CD14-positive monocyte (primary cell): ENCODE results near the gene KIAA1549. TPM values are rescaled to one million over a fixed set of nuclear protein-coding genes. Genes with fewer than 3 reads are reported as not detected.

Source experiments
- DNase-seq, 3 donors: peaks; one replicate each; pipeline ENCODE4 v3.0.0-alpha.2; 2011 to 2022
- H2AFZ ChIP-seq: 2 replicates; pipeline ENCODE4 v1.6.0; 2012; ENCODE audit warnings: mild to moderate bottlenecking, low read depth, low read length, inconsistent platforms; ENCODE audit not compliant: insufficient read depth, poor library complexity, severe bottlenecking
- H3K27ac ChIP-seq, 2 donors: 1 replicate in 1 of 2; 2 replicates in 1 of 2; pipeline ENCODE4 v1.5.1; 2012 to 2013; ENCODE audit warnings: low read length in 2 of 2, control low read depth in 1 of 2, inconsistent platforms in 1 of 2, low read depth in 1 of 2, mild to moderate bottlenecking in 1 of 2
- H3K27me3 ChIP-seq, 2 donors: one replicate each; pipeline versions ENCODE4 v1.6.0 to v1.6.1; 2011 to 2013; ENCODE audit warnings: low read length in 2 of 2; ENCODE audit not compliant: control insufficient read depth in 2 of 2, insufficient read depth in 2 of 2
- H3K36me3 ChIP-seq, 2 donors: replicated peaks in 1 of 2; 1 replicate in 1 of 2; 2 replicates in 1 of 2; pipeline versions ENCODE4 v1.5.1 to v1.6.1; 2012 to 2013; ENCODE audit warnings: low read length in 2 of 2, control low read depth in 1 of 2, inconsistent platforms in 1 of 2, mild to moderate bottlenecking in 1 of 2; ENCODE audit not compliant: insufficient read depth in 2 of 2, control insufficient read depth in 1 of 2
- H3K4me1 ChIP-seq, 2 donors: 1 replicate in 1 of 2; 2 replicates in 1 of 2; pipeline versions ENCODE4 v1.5.1 to v1.6.1; 2012 to 2013; ENCODE audit warnings: low read length in 2 of 2, control low read depth in 1 of 2, inconsistent platforms in 1 of 2, mild to moderate bottlenecking in 1 of 2, moderate library complexity in 1 of 2; ENCODE audit not compliant: insufficient read depth in 2 of 2, control insufficient read depth in 1 of 2
- H3K4me2 ChIP-seq: replicated peaks from 2 replicates; pipeline ENCODE3; 2012; ENCODE audit warnings: low read length, moderate library complexity, mild to moderate bottlenecking; ENCODE audit not compliant: poor library complexity, severe bottlenecking; ENCODE audit errors: extremely low read depth
- H3K4me3 ChIP-seq, 3 experiments: fragments of 200-600 bp in 1 of 3; sonication (generic) in 1 of 3; replicated peaks in 1 of 3; 1 replicate in 2 of 3; 2 replicates in 1 of 3; pipeline ENCODE4 v1.5.1; 2011 to 2013; ENCODE audit warnings: low read length in 3 of 3, mild to moderate bottlenecking in 3 of 3, control low read depth in 2 of 3, low read depth in 2 of 3, inconsistent platforms in 1 of 3, moderate library complexity in 1 of 3
- H3K79me2 ChIP-seq: 2 replicates; pipeline ENCODE4 v1.6.0; 2012; ENCODE audit warnings: mild to moderate bottlenecking, control low read depth, inconsistent platforms, low read length, moderate library complexity; ENCODE audit not compliant: insufficient read depth
- H3K9ac ChIP-seq: 2 replicates; pipeline ENCODE4 v1.6.0; 2017; ENCODE audit warnings: low read length, mild to moderate bottlenecking; ENCODE audit not compliant: insufficient read depth, poor library complexity, severe bottlenecking
- H3K9me3 ChIP-seq, 2 donors: replicated peaks in 1 of 2; 1 replicate in 1 of 2; 2 replicates in 1 of 2; pipeline versions ENCODE4 v1.5.1 to v1.6.1; 2012 to 2013; ENCODE audit warnings: low read length in 2 of 2, control low read depth in 1 of 2; ENCODE audit not compliant: control insufficient read depth in 1 of 2, insufficient read depth in 1 of 2
- H4K20me1 ChIP-seq: 2 replicates; pipeline ENCODE4 v1.6.0; 2012; ENCODE audit warnings: mild to moderate bottlenecking, low read length, control low read depth, moderate library complexity; ENCODE audit not compliant: insufficient read depth
- H3K27ac Mint-ChIP-seq, 7 donors: one replicate each; pipeline ENCODE4 v1.8.0; 2020; ENCODE audit warnings: mild to moderate bottlenecking in 7 of 7, mixed read lengths in 7 of 7, moderate library complexity in 6 of 7, inconsistent platforms in 2 of 7
- H3K27me3 Mint-ChIP-seq, 3 donors: one replicate each; pipeline ENCODE4 v1.8.0; 2021 to 2022; ENCODE audit warnings: low read depth in 3 of 3, mild to moderate bottlenecking in 3 of 3, mixed read lengths in 3 of 3, moderate library complexity in 3 of 3, inconsistent platforms in 1 of 3
- H3K36me3 Mint-ChIP-seq, 2 donors: one replicate each; pipeline ENCODE4 v1.8.0; 2020; ENCODE audit warnings: mixed read lengths in 2 of 2, inconsistent platforms in 1 of 2, mild to moderate bottlenecking in 1 of 2
- H3K4me1 Mint-ChIP-seq: one replicate; pipeline ENCODE4 v1.8.0; 2020; ENCODE audit warnings: mild to moderate bottlenecking, mixed read lengths
- H3K4me3 Mint-ChIP-seq, 2 donors: one replicate each; pipeline ENCODE4 v1.8.0; 2020; ENCODE audit warnings: mild to moderate bottlenecking in 2 of 2, mixed read lengths in 2 of 2, moderate library complexity in 1 of 2
- H3K9me3 Mint-ChIP-seq, 7 donors: one replicate each; pipeline ENCODE4 v1.8.0; 2020 to 2022; ENCODE audit warnings: mixed read lengths in 7 of 7, mild to moderate bottlenecking in 6 of 7, moderate library complexity in 6 of 7, inconsistent platforms in 2 of 7
- WGBS: methylation state at CpG from one replicate; pipeline ENCODE4 v1.1.5; 2013; ENCODE audit warnings: missing lambda C conversion rate; ENCODE audit not compliant: insufficient coverage; 5-methylcytosine and 5-hydroxymethylcytosine counted together
- intact Hi-C, 2 donors: fragments of 100-400 bp; cut with micrococcal nuclease; formaldehyde crosslinking; loops; one replicate each; pipeline versions ENCODE4 v1.15.0 to v1.15.1; 2023
- polyA plus RNA-seq, 3 donors: library from polyadenylated mRNA; depleted of rRNA in 1 of 3; unstranded in 2 of 3; stranded (reverse) in 1 of 3; fragments of 300-500 nt in 2 of 3; fragments of >200 nt in 1 of 3; fragmentation: Illumina TruSeq in 2 of 3; gene quantifications; 1 replicate in 2 of 3; 2 replicates in 1 of 3; pipeline ENCODE4 v1.2.3, GENCODE V29; 2012 to 2021
- TF ChIP-seq, protein P1 (sequence below): fragments of 200-600 bp; IDR thresholded peaks from one replicate; pipeline ENCODE4 v1.8.0; 2022; ENCODE audit warnings: antibody characterized with exemption, mild to moderate bottlenecking

The KIAA1549 gene
- polyA plus RNA-seq, 3 donors = 0.03 TPM; not detected in 1

DNA sequence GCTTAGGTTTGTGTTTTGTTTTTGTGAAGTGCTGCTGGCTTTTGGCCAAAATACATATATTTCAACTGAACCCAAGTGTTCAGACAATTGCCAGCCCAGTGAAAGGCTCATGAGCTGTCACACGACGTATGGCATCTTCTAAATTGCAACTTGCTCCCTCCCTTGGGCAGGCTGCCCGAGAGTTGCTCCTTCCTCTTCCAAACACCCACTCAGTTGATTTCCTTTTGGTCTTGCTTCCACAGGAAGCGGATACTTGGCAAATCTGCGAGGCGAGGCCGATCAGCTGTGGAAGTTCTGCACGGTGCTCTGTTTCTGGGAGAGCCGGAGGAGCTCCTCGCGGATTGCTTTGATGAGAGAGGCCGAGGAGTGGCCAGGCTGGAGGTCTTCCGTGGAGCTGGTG lies 143.6 kb downstream of the KIAA1549 start:
- no peaks in the 10 kb centered on the region for H3K9me3 Mint-ChIP-seq
- H3K4me1 Mint-ChIP-seq = peaks cover 4% of the 10 kb centered on the region
- DNase-seq = no peak
- intact Hi-C loops = no loop called here
- no peaks in the 10 kb centered on the region for H3K9me3 ChIP-seq
- H4K20me1 ChIP-seq = no peaks in the 10 kb centered on the region
- H2AFZ ChIP-seq = no peak overlapping the region
- WGBS = 91% methylated on average over 13 of the region's 13 CpGs
- H3K9ac ChIP-seq = no peak overlapping the region
- H3K4me1 ChIP-seq = no peaks in the 10 kb centered on the region
- no peaks in the 10 kb centered on the region for H3K36me3 Mint-ChIP-seq
- peaks cover 0 to 3% (median 1%) of the 10 kb centered on the region in 3 donors for H3K27me3 Mint-ChIP-seq
- H3K4me2 ChIP-seq = no peak overlapping the region
- H3K27me3 ChIP-seq = no peaks in the 10 kb centered on the region
- no peak overlapping the region for H3K4me3 Mint-ChIP-seq
- no peaks in the 10 kb centered on the region for H3K36me3 ChIP-seq
- H3K4me3 ChIP-seq = no peak overlapping the region
- H3K27ac Mint-ChIP-seq = no peak overlapping the region
- H3K79me2 ChIP-seq = no peaks in the 10 kb centered on the region
- H3K27ac ChIP-seq = no peak overlapping the region
- TF ChIP-seq, protein P1, sequence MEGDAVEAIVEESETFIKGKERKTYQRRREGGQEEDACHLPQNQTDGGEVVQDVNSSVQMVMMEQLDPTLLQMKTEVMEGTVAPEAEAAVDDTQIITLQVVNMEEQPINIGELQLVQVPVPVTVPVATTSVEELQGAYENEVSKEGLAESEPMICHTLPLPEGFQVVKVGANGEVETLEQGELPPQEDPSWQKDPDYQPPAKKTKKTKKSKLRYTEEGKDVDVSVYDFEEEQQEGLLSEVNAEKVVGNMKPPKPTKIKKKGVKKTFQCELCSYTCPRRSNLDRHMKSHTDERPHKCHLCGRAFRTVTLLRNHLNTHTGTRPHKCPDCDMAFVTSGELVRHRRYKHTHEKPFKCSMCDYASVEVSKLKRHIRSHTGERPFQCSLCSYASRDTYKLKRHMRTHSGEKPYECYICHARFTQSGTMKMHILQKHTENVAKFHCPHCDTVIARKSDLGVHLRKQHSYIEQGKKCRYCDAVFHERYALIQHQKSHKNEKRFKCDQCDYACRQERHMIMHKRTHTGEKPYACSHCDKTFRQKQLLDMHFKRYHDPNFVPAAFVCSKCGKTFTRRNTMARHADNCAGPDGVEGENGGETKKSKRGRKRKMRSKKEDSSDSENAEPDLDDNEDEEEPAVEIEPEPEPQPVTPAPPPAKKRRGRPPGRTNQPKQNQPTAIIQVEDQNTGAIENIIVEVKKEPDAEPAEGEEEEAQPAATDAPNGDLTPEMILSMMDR = no peak

DNA sequence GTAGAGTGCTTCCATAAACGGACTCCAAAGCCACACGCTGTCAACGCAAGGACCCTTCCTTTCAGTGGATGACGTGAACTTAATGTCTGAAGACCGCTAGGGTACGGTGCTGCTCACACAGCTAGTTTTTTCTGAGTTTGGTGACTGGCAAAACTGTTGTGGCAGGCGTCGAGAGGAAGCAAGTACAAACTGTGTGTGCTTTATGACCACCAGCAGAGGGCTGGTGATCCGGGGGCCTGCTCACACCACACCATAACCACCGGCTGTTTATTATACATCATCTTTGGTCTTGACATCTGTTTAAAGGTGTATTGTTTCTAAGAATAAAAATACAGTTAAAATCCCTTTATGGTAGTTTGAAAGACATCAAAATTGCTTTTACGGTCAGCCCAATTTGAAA lies 146.1 kb downstream of the KIAA1549 start:
- Histone ChIP-seq H3K4me1 (no peaks in the 10 kb centered on the region), H3K4me3 (no peak overlapping the region), H3K9me3 (no peaks in the 10 kb centered on the region), H3K79me2 (no peaks in the 10 kb centered on the region), H3K27ac (no peak overlapping the region), H3K4me2 (no peak overlapping the region), H4K20me1 (no peaks in the 10 kb centered on the region), H3K27me3 (no peaks in the 10 kb centered on the region), H2AFZ (no peak overlapping the region), H3K9ac (no peak overlapping the region), H3K36me3 (no peaks in the 10 kb centered on the region)
- no peaks in the 10 kb centered on the region for H3K36me3 Mint-ChIP-seq
- TF ChIP-seq, protein P1 = no peak
- no peaks in the 10 kb centered on the region for H3K9me3 Mint-ChIP-seq
- no peaks in the 10 kb centered on the region for H3K4me1 Mint-ChIP-seq
- no peak overlapping the region for H3K4me3 Mint-ChIP-seq
- no peak overlapping the region for H3K27ac Mint-ChIP-seq
- H3K27me3 Mint-ChIP-seq = peaks cover 0 to 3% (median 2%) of the 10 kb centered on the region in 3 donors
- intact Hi-C loops = no loop called here
- WGBS = 100% methylated on average over 4 of the region's 11 CpGs
- DNase-seq = no peak
